ENCODE results near the gene GP1BB. TPM values are rescaled to one million over a fixed set of nuclear protein-coding genes. Genes with fewer than 3 reads are reported as not detected.

Gene GP1BB
- total and polyA plus RNA-seq, 2 experiments from 2014 or later, result 80.9 to 89.4 TPM

- H3K36me3 ChIP-seq, result no peaks in the 10 kb centered on the region
- no peaks in the 10 kb centered on the region for H3K27me3 ChIP-seq
- TF ChIP-seq CTCF (IDR thresholded peaks at IDR 0.05; ENCODE audit: low read depth, low read length), result no peak
- no peak overlapping the region for H3K4me3 ChIP-seq
- no peak overlapping the region for H3K27ac ChIP-seq
- peaks cover 12% of the 10 kb centered on the region for H3K4me1 ChIP-seq (ENCODE audit: low read depth)
- no peaks in the 10 kb centered on the region for H3K9me3 ChIP-seq (ENCODE audit: low read depth)
- DNase-seq (ENCODE audit: low read depth in 1 of 2, low spot score in 1 of 2), result no peak
These were observed 19.7 kb downstream of the GP1BB start for GRCh38 chr22:19743081-19743480.

- Histone ChIP-seq H3K4me3 (no peak overlapping the region), H3K9me3 (ENCODE audit: low read depth) (no peaks in the 10 kb centered on the region)
- TF ChIP-seq CTCF (IDR thresholded peaks at IDR 0.05; ENCODE audit: low read depth, low read length), result no peak
These were observed 20.3 kb downstream of the GP1BB start for GRCh38 chr22:19743651-19744050.

GRCh38 chr22:19744350-19745006 lies 21.1 kb downstream of the GP1BB start:
- no peaks in the 10 kb centered on the region for H3K9me3 ChIP-seq (ENCODE audit: low read depth)
- no peak for DNase-seq (ENCODE audit: low read depth in 1 of 2, low spot score in 1 of 2)
- no peak overlapping the region for H3K27ac ChIP-seq
- H3K27me3 ChIP-seq, result no peaks in the 10 kb centered on the region
- no peaks in the 10 kb centered on the region for H3K36me3 ChIP-seq
- H3K4me3 ChIP-seq, result no peak overlapping the region
- TF ChIP-seq CTCF (IDR thresholded peaks at IDR 0.05; ENCODE audit: low read depth, low read length), result no peak
- peaks cover 9% of the 10 kb centered on the region for H3K4me1 ChIP-seq (ENCODE audit: low read depth)

More at GRCh38 chr22:19743651-19744050, 20.3 kb downstream of the GP1BB start:
- no peak for DNase-seq (ENCODE audit: low read depth in 1 of 2, low spot score in 1 of 2)
- no peak overlapping the region for H3K27ac ChIP-seq
- H3K27me3 ChIP-seq, result no peaks in the 10 kb centered on the region
- H3K4me1 ChIP-seq (ENCODE audit: low read depth), result peaks cover 9% of the 10 kb centered on the region
- H3K36me3 ChIP-seq, result no peaks in the 10 kb centered on the region

- H3K27me3 ChIP-seq, result no peaks in the 10 kb centered on the region
- TF ChIP-seq CTCF (IDR thresholded peaks at IDR 0.05; ENCODE audit: low read depth, low read length), result no peak
- no peaks in the 10 kb centered on the region for H3K9me3 ChIP-seq (ENCODE audit: low read depth)
- H3K4me1 ChIP-seq (ENCODE audit: low read depth), result peaks cover 9% of the 10 kb centered on the region
- H3K27ac ChIP-seq, result no peak overlapping the region
- no peak for DNase-seq (ENCODE audit: low read depth in 1 of 2, low spot score in 1 of 2)
- H3K36me3 ChIP-seq, result no peaks in the 10 kb centered on the region
- no peak overlapping the region for H3K4me3 ChIP-seq
These were observed 22.1 kb downstream of the GP1BB start for GRCh38 chr22:19745155-19746101.

GRCh38 chr22:19746726-19747125 lies 23.4 kb downstream of the GP1BB start:
- no peak for DNase-seq (ENCODE audit: low read depth in 1 of 2, low spot score in 1 of 2)
- Histone ChIP-seq H3K4me1 (ENCODE audit: low read depth) (peaks cover 9% of the 10 kb centered on the region), H3K36me3 (no peaks in the 10 kb centered on the region), H3K4me3 (no peak overlapping the region), H3K27me3 (peaks cover 9% of the 10 kb centered on the region), H3K27ac (no peak overlapping the region), H3K9me3 (ENCODE audit: low read depth) (no peaks in the 10 kb centered on the region)
- TF ChIP-seq CTCF (IDR thresholded peaks at IDR 0.05; ENCODE audit: low read depth, low read length), result no peak
